HT-29 (cell line): ENCODE results near the gene CASS4. TPM values are rescaled to one million over a fixed set of nuclear protein-coding genes. Genes with fewer than 3 reads are reported as not detected.

Experiments
- DNase-seq: peaks from one replicate; pipeline ENCODE4 v3.0.0-alpha.2; 2015; ENCODE audit warnings: low spot score
- small RNA-seq: library from RNA; depleted of rRNA; stranded (forward); fragments of <200 nt; gene quantifications from one replicate; pipeline ENCODE3, GENCODE V24; 2014
- total RNA-seq: library from RNA; depleted of rRNA; stranded (reverse); fragments of >200 nt; shearing (Covaris generic); gene quantifications from 2 replicates; pipeline ENCODE4 v1.2.3, GENCODE V29; 2014; rRNA removed

The CASS4 gene
- total RNA-seq, 1 experiment from 2014 or later: not detected

- DNase-seq: peak; percentile 12
Measured at GRCh38 chr20:56504373-56505005, 92.4 kb downstream of the CASS4 start.

- DNase-seq: no peak
Measured at GRCh38 chr20:56506103-56506502, 94.0 kb downstream of the CASS4 start.

Small RNA genes lying within 50 kb of the gene (small RNA-seq; reads per million reads assigned to genes)
- not detected for gene RPL39P

Other genes starting within 250 kb of the CASS4 start
- gene MC3R, start 163.5 kb upstream of the CASS4 start, total RNA-seq: not detected in 2 replicates
- gene FAM210B, start 53.3 kb upstream of the CASS4 start, total RNA-seq: 3.5 and 4.4 TPM in 2 replicates
- gene AURKA, start 20.0 kb upstream of the CASS4 start, total RNA-seq: 75.4 and 94.1 TPM in 2 replicates
- 44.9 and 49.0 TPM in 2 replicates for gene CSTF1, start 19.6 kb upstream of the CASS4 start, total RNA-seq
- gene RTF2, start 56.4 kb downstream of the CASS4 start, total RNA-seq: 77.0 and 86.0 TPM in 2 replicates
- gene FAM209A, start 112.5 kb downstream of the CASS4 start, total RNA-seq: 0.13 and 0.83 TPM in 2 replicates
- not detected in 2 replicates for gene FAM209B, start 121.0 kb downstream of the CASS4 start, total RNA-seq
- gene TFAP2C, start 217.0 kb downstream of the CASS4 start, total RNA-seq: 0.16 TPM in 1 of 2 replicates, not detected in the other